IMR-90 (cell line): ENCODE measurements around the gene CDC20B.
A peak's percentile ranks its signal among the peaks of the same experiment; 100 is the strongest.

ENCODE experiments used
- CEBPB ChIP-seq: IDR thresholded peaks from 2 replicates; pipeline ENCODE4 v1.6.1; 2012; ENCODE audit warnings: low read depth, low read length, improper control_type of control experiment
- MXI1 ChIP-seq: IDR thresholded peaks from 2 replicates; pipeline ENCODE4 v1.6.1; 2012; ENCODE audit warnings: low read depth, mild to moderate bottlenecking, low read length, moderate library complexity, borderline replicate concordance
- TF ChIP-seq, protein P1 (sequence below): conservative IDR thresholded peaks from 2 replicates; pipeline ENCODE4 v1.5.1; 2012; ENCODE audit warnings: mild to moderate bottlenecking, low read depth, low read length, improper control_type of control experiment

- TF ChIP-seq, protein P1, sequence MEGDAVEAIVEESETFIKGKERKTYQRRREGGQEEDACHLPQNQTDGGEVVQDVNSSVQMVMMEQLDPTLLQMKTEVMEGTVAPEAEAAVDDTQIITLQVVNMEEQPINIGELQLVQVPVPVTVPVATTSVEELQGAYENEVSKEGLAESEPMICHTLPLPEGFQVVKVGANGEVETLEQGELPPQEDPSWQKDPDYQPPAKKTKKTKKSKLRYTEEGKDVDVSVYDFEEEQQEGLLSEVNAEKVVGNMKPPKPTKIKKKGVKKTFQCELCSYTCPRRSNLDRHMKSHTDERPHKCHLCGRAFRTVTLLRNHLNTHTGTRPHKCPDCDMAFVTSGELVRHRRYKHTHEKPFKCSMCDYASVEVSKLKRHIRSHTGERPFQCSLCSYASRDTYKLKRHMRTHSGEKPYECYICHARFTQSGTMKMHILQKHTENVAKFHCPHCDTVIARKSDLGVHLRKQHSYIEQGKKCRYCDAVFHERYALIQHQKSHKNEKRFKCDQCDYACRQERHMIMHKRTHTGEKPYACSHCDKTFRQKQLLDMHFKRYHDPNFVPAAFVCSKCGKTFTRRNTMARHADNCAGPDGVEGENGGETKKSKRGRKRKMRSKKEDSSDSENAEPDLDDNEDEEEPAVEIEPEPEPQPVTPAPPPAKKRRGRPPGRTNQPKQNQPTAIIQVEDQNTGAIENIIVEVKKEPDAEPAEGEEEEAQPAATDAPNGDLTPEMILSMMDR, result no peak
- TF ChIP-seq MXI1 (0 out of 2 replicates have a peak, but pooled peaks have one; percentile 4), CEBPB (no peak)
Observed at GRCh38 chr5:55172937-55173686, at the start of gene CDC20B.
